Activated CD4-positive, CD25-positive, alpha-beta regulatory T cell treated with anti-CD3 and anti-CD28 coated beads, Interleukin-2, amount 50 U/mL, for 16 hours (primary cell): ENCODE measurements around the gene C6orf120.

Experiments used
- DNase-seq: peaks from one replicate; pipeline ENCODE4 v3.0.0-alpha.2; 2020; ENCODE audit warnings: low read depth, low spot score

C6orf120 gene

GRCh38 chr6:169701954-169702839 lies at the start of gene C6orf120, which contains the start of gene WDR27:
C6orf120 (plus strand) TSS chr6:169702126; CDS start chr6:169702460, 334 bp downstream.
WDR27 (minus strand) TSS chr6:169702029; CDS start chr6:169689005, 13,024 bp downstream.
- DNase-seq, result peak; percentile 96

- no peak for DNase-seq
Measured at GRCh38 chr6:169652896-169653295, 49.0 kb upstream of the C6orf120 start.

GRCh38 chr6:169653691-169654090 lies 48.2 kb upstream of the C6orf120 start:
- no peak for DNase-seq

GRCh38 chr6:169654598-169655391 lies 47.1 kb upstream of the C6orf120 start:
- peak; percentile 34 for DNase-seq

GRCh38 chr6:169656546-169657283 lies 45.2 kb upstream of the C6orf120 start:
- DNase-seq, result no peak

- DNase-seq, result no peak
Measured at GRCh38 chr6:169657284-169657610, 44.7 kb upstream of the C6orf120 start.

GRCh38 chr6:169659820-169660610 lies 41.9 kb upstream of the C6orf120 start:
- no peak for DNase-seq

- DNase-seq, result no peak
Measured at GRCh38 chr6:169660751-169661390, 41.1 kb upstream of the C6orf120 start.

- DNase-seq, result no peak
Measured at GRCh38 chr6:169661391-169661756, 40.6 kb upstream of the C6orf120 start.

- no peak for DNase-seq
Measured at GRCh38 chr6:169663468-169663867, 38.5 kb upstream of the C6orf120 start.

GRCh38 chr6:169664227-169664626 lies 37.7 kb upstream of the C6orf120 start:
- DNase-seq, result no peak

- DNase-seq, result no peak
Measured at GRCh38 chr6:169665289-169665688, 36.6 kb upstream of the C6orf120 start.

- no peak for DNase-seq
Measured at GRCh38 chr6:169666441-169666840, 35.5 kb upstream of the C6orf120 start.

GRCh38 chr6:169667716-169668115 lies 34.2 kb upstream of the C6orf120 start:
- DNase-seq, result no peak

- DNase-seq, result no peak
Measured at GRCh38 chr6:169668203-169668847, 33.6 kb upstream of the C6orf120 start.

- no peak for DNase-seq
Measured at GRCh38 chr6:169669147-169669546, 32.8 kb upstream of the C6orf120 start.

GRCh38 chr6:169669889-169670288 lies 32.0 kb upstream of the C6orf120 start:
- no peak for DNase-seq

- no peak for DNase-seq
Measured at GRCh38 chr6:169671563-169671962, 30.4 kb upstream of the C6orf120 start.

GRCh38 chr6:169675011-169675410 lies 26.9 kb upstream of the C6orf120 start:
- no peak for DNase-seq

GRCh38 chr6:169677096-169677495 lies 24.8 kb upstream of the C6orf120 start:
- DNase-seq, result no peak
